GM21526 (cell line): ENCODE data around the gene MLF2.
"Not testable (repeated sequence)": the region's sequence is repeated elsewhere in the genome, so short reads cannot be mapped to it uniquely, and the experiment has no call there.

Source experiments
- ATAC-seq: cut with Tn5 transposase; IDR thresholded peaks from one replicate; pipeline ENCODE4 v1.9.1; 2021; ENCODE audit warnings: moderate library complexity; ENCODE audit not compliant: unreplicated experiment, low FRiP score

Gene MLF2

DNA sequence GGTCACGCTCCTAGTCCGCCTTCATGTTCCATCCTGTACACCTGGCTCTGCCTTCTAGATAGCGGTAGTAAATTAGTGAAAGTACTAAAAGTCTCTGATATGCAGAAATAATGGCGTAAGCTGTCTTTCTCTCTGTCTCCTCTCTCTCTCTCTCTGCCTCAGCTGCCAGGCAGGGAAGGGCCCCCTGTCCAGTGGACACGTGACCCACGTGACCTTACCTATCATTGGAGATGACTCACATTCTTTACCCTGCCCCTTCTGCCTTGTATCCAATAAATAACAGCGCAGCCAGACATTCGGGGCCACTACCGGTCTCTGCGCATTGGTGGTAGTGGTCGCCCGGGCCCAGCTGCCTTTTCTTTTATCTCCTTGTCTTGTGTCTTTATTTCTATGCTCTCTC is 10.9 kb downstream of the MLF2 start:
- ATAC-seq = not testable (repeated sequence)

DNA sequence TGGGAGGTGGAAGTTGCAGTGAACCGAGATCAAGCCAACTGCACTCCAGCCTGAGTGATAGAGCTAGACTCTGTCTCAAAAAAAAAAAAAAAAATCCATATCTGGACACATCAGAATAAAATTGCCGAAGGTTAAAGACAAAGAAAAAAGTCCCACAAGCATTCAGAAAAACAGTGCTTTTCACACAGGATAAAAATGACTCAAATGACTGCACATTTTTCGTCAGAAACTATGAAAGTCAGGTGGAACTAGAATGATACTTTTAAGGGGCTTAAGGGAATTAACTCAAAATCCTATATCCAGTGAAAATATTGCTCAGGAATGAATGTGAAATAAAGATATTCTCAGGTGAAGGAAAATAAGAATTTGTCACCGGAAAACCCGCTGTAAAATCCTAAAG is 16.2 kb downstream of the MLF2 start:
- ATAC-seq = no peak

DNA sequence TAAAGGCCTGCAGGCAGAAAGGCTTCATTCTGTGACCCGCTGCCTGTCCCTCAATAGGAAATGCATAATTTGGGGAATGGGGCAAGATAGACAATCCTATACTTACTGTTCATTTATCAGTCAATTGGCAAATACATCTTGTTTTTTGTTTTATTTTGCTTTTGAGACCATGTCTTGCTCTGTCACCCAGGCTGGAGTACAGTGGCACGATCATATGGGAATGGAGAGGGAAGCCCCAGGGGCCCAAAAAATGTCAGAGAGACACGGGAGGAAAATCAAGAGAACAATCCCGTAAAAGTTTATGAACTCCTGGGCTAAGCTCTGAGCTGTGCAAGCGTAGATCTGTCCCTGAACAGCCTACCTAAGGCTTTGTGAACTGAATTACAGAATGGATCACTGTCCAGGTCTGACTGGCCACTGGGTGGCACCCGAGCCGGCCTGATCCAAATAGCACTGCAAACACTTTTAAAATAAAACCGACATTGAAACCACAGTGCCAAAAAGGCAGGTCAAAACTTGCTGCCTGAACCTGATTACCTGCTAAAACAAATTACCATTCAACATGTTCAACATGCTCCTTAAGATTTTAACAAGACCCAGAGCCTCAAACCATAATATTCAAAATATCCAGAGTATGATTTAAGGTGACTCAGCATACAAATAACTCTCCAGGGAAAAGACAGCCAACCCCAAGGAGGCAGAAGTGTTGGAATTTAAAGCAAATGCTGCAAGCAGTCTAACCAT is 17.3 kb downstream of the MLF2 start:
- no peak for ATAC-seq

DNA sequence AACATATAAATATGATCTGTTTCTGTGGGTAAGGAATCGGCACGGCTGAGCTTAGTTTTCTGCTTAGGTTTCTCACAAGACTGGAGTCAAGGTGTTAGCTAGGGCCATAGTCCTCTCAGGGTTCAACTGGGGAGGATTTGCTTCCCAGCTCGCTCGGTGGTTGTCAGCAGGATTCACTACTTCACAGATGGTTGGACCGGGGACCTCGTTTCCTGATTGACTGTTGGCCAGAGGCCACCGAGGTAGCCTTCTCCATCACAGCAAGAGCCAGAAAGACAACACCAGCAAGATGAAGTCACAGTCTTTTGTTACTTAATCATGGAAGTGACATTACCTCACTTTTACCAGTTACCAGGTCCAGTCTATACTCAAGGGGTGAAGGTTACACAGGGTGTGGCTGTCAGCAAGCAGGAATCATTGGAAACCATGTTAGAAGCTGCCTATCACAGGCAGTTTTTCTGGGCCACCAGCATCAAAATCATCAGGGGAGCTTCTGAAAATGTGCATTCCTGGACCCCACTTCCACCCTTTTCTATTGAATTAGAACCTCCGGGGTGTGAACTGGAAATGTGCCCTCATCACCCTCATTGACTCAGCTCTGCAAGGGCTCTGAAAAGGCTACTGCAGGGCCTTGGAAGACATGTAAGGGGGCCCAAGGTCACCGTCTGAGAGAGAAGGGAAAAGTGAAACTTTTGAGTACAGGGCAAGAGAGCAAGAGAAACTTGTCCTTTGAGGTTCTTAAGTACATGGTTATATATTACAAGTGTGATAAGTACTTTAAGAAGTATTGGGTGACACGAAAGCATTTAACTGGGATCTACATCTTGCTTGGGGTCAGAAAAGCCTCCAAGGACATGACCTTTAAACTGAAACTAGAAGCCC is 18.2 kb downstream of the MLF2 start:
- ATAC-seq = no peak

DNA sequence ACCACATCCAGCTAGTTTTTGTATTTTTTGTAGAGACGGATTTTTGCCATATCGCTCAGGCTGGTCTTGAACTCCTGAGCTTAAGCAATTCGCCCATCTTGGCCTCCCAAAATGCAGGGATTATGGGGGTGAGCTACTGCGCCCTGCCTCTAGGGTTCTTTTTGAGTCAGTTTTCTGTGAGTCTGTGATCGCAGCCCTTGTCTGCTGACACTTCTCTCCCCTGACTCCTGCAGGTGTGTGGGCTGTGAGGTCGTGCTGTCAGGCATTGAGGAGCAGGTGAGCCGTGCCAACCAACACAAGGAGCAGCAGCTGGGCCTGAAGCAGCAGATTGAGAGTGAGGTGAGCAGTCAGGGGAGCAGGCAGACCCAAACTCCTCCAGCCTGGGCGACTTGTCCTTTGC is 22.8 kb downstream of the MLF2 start:
- ATAC-seq = no peak

DNA sequence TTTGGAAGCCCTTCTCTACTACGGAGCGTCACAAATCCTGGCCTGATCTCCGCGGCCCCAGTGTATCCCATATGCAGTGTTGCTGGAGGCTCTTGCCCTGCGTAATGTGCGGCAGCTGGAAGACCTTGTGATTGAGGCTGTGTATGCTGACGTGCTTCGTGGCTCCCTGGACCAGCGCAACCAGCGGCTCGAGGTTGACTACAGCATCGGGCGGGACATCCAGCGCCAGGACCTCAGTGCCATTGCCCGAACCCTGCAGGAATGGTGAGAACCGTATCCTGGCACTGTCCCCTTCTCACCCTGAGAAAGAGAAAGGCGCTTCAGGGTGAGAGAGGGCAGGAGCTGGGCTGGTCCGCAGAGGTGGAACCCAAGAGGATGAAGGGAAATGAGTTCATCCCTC is 23.8 kb downstream of the MLF2 start:
- no peak for ATAC-seq

DNA sequence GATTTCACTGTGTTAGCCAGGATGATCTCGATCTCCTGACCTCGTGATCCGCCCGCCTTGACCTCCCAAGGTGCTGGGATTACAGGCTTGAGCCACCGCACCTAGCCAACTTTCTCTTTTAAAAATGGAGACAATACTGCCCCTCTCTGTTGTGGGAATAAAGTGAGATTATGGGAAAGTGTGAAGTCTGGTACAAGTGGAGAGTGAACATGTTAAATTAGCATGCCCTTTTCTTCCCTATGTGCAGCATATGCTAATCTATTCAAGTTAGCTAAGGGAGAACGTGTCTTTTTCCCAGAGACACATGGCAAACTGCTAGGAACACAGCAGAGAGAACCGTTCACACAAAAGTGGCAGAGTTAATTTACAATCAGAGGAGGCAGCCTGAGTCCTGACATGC is 27.6 kb downstream of the MLF2 start:
- ATAC-seq = no peak

DNA sequence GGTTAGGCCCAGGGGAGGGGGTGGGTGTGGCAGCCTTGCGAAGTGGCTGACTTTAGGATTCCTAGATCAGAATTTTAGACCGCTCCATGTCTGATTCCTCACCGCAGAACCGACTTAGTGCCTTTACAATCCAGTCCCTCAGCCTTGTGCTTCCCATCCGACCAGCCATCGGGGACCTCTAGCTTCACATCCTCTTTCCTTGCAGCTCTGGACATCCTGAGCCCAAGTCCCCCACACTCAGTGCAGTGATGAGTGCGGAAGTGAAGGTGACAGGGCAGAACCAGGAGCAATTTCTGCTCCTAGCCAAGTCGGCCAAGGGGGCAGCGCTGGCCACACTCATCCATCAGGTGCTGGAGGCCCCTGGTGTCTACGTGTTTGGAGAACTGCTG is 28.5 kb downstream of the MLF2 start:
- ATAC-seq = peak; percentile 26

DNA sequence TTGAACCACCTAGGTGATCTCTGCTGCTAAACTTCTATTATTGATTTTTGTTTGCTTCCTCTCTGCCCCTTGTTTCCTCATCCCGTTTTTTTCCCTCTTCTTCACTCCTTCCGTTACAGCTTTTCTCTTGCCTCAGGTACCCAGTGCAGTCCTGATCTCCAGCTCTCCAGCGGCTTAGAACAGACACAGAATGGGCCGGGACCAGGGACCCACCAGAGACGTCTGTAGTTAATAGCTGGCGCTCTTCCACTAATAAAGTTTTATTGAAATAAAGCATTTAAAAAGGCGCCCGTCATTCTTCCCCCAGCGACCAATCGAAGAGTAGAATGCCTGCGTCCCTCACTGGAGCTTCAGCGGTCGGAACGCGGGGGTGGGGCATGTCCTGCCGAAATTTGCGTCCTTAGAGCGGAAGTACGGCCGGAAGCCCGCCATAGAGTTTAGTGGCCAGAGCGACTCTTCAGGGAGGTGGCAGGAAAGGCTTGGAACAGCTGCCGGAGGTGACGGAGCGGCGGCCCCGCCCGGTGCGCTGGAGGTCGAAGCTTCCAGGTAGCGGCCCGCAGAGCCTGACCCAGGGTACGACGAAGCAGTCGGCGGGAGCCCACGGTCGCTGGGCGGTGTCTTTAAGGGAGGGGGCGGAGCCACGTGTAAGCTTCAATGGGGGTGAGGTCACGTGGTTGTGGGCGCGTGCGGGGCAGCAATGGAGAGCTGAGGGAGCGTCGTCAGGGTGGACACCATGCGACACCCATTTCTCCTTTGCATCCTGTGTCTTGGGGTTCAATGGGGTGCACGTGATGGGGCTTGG is 29.1 kb downstream of the MLF2 start, which contains the start of gene COPS7A:
Gene COPS7A (plus strand): TSS at position 440 of the 802 bp plus-strand sequence. CDS start 611 bp downstream, outside the sequence.
- peak; percentile 83 for ATAC-seq

DNA sequence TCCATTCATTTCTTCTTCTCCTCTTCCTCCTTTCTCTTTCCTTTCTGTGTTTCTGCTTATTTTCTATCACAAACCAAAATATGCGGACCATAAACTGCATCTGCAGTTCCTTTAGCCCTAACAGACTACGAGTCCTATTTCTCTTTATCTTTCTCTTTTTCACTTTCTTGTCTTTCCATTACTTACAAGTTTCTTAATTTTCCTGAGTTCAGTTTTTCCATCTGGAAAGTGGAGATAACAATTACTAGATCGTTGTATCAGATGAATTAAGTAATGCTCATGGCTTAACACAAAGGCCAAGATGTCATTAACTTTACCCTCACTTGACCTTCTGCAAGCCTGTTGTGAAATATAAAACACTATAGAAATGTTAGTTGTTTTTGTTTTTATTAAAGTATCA is 30.1 kb downstream of the MLF2 start:
- ATAC-seq = no peak

DNA sequence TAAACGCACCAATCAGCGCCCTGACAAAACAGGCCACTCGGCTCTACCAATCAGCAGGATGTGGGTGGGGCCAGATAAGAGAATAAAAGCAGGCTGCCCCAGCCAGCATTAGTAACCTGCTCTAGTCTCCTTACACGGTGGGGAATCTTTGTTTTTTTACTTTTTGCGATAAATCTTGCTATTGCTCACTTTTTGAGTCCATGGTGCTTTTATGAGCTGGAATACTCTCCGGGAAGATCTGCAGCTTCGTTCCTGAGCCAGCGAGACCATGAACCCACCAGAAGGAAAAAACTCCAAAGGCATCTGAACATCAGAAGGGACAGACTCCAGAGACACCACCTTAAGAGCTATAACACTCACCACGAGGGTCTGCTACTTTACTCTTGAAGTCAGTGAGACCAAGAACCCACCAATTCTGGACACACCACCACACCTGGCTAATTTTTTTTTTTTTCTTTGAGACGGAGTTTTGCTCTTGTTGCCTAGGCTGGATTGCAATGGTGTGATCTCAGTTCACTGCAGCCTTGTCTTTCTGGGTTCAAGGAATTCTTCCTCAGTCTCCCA is 36.0 kb downstream of the MLF2 start:
- no peak for ATAC-seq

DNA sequence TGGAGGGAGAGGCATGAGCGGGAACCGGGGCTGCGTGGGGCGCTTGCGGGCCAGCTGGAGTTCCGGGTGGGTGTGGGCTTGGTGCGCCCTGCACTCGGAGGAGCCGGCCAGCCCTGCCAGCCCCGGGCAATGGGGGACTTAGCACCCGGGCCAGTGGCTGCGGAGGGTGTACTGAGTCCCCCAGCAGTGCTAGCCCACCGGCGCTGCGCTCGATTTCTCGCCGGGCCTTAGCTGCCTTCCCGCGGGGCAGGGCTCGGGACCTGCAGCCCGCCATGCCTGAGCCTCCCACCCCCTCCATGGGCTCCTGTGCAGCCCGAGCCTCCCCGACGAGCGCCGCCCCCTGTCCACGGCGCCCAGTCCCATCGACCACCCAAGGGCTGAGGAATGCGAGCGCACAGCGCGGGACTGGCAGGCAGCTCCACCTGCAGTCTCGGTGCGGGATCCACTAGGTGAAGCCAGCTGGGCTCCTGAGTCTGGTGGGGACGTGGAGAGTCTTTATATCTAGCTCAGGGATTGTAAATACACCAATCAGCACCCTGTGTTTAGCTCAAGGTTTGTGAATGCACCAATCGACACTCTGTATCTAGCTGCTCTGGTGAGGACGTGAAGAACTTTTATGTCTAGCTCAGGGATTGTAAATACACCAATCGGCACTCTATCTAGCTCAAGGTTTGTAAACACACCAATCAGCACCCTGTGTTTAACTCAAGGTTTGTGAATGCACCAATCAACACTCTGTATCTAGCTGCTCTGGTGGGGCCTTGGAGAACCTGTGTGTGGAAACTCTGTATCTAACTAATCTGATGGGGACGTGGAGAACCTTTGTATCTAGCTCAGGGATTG is 36.7 kb downstream of the MLF2 start:
- ATAC-seq = not testable (repeated sequence)

DNA sequence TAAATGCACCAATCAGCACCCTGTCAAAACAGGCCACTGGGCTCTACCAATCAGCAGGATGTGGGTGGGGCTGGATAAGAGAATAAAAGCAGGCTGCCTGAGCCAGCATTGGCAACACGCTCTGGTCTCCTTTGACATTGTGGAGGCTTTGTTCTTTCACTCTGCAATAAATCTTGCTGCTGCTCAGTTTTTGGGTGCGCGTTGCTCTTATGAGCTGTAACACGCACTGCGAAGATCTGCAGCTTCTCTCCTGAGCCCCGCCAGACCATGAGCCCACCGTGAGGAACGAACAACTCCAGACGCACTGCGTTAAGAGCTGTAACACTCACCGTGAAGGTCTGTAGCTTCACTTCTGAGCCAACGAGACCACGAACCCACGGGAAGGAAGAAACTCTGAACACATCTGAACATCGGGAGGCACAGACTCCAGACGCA is 44.0 kb downstream of the MLF2 start:
- ATAC-seq = no peak

DNA sequence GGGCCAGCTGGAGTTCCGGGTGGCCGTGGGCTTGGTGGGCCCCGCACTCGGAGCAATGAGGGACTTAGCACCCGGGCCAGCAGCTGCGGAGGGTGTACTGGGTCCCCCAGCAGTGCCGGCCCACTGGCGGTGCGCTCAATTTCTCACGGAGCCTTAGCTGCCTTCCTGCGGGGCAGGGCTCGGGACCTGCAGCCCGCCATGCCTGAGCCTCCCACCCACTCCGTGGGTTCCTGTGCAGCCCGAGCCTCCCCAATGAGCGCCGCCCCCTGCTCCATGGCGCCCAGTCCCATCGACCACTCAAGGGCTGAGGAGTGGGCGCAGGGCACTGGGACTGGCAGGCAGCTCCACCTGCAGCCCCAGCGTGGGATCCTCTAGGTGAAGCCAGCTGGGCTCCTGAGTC is 44.6 kb downstream of the MLF2 start:
- not testable (repeated sequence) for ATAC-seq

DNA sequence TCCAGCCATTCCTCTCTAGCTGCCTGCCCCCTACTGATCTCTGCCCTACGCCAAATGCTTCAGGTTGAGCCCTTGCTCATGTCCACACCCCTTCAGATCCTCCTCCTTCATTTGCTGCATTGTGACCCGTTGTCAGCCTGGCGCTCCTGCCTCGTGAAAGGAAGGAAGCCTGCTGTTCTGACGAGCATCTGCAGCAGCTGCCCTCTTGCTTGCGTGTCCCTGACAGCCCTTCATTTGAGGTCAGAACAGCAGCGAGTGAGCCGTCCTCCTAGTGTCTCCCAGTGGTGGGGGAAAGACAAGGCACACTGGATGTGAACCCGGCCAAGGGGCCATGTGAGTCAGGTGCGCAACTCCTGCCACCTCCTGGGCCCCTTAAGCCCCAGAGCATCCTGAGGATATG is 49.3 kb downstream of the MLF2 start:
- no peak for ATAC-seq

DNA sequence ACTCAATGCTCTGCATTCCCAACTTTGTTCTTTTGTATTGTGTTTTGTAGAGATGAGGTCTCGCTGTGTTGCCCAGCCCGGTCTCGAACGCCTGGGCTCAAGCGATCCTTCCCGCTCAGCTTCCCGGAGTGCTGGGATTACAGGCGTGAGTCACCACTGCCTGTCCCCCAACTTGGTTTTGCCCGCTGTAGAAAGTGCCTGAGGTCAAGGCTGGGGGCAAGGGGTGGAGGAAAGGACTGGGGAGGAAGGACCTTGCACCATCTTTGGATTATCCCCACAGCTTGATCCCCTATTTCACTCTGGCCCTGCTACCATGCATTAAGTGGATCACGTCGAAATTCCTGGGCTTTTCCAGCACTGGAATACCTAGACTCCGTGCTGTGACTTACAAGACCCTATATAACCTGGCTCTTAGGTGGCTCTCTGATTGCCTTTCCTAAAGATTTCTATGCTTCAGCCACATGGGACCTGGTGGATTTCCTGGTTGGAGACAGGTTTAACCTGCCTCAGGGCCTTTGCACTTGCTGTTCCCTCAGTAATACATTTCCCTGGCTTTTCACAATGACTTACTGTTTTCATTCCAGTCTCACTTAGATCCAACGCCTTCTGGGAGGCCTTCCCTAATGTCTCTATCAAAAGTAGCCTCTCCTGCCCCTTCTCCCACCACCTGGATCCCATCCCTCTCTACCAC is 51.7 kb downstream of the MLF2 start:
- no peak for ATAC-seq

DNA sequence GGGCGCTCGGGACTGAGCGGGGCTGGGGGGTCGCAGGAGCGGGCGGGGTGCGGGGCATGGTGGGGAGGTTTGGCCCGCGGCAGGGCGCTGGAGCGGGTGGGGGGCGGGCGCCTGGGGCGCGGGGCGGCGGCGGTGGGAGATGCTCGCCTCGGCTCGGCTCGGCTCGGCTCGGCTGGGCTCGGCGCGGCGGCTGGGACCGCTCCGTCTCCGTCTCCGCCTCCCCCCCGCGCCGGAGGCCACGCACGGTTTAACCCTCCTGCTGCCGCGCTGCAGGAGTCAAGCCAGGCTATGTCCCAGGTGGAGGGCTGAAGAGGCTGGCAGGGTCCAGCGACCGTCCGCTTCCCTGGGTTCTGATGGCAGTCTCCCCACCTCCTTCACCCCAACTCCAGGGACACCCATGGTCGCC is 52.3 kb downstream of the MLF2 start, which contains the start of gene PIANP:
Gene PIANP (minus strand): TSS at position 170 of the 406 bp plus-strand sequence. CDS start 2,754 bp downstream, outside the sequence.
- ATAC-seq = no peak

DNA sequence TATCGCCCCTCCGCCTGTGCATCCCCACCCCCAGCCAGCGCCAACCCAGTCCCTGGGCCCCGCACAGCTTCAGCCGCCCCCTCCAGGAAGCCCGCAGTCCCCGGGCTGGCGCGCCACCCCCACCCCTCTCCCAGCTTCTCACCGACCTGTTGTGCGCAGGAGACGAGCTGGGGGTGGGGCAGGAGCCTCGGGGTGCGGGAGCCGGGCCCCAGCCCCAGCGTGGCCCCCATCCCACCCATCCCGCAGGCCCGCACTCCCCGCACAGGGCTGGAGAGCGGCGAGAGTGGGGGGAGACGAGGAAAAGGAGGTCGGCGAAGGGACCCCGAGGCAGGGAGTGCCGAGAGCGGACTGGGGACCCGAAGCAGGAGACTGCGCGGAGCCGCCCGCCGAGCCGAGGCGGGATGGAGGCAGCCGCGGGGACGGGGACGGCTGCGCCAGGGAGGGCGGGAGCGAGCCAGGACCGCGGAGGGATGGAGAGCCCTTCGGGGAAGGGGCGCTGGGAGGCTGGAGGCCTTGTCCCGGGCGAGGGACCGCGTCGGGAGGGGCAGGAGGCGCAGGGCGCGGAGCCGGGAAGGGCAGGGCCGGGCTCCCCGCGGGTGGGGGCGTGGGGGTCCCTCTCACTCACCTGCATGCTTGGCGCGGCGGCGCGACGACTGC is 52.8 kb downstream of the MLF2 start:
- ATAC-seq = no peak
